DOHH2 (cell line): ENCODE measurements around the gene PPFIA2.

Experiments used
- H3F3A ChIP-seq: fragments of 200-600 bp; sonication (generic), shearing (Covaris generic); 2 replicates; pipeline ENCODE4 v1.6.0; 2016; ENCODE audit warnings: antibody characterized with exemption, mild to moderate bottlenecking; ENCODE audit not compliant: control insufficient read depth, insufficient read depth
- H3K27ac ChIP-seq: fragments of 200-600 bp; sonication (generic); 2 replicates; pipeline ENCODE4 v1.5.1; 2014; ENCODE audit warnings: low read depth, mild to moderate bottlenecking, low read length, moderate library complexity
- H3K27me3 ChIP-seq: fragments of 200-600 bp; sonication (generic); 2 replicates; pipeline ENCODE4 v1.6.1; 2014; ENCODE audit warnings: mild to moderate bottlenecking, low read length, mixed read lengths; ENCODE audit not compliant: control insufficient read depth
- H3K36me3 ChIP-seq: fragments of 200-600 bp; sonication (generic); 2 replicates; pipeline ENCODE4 v1.6.1; 2014; ENCODE audit warnings: mild to moderate bottlenecking, low read length, moderate library complexity, mixed read lengths; ENCODE audit not compliant: control insufficient read depth
- H3K4me1 ChIP-seq: fragments of 200-600 bp; sonication (generic); 2 replicates; pipeline ENCODE4 v1.6.1; 2014; ENCODE audit warnings: mild to moderate bottlenecking, low read length, mixed read lengths; ENCODE audit not compliant: control insufficient read depth
- H3K4me2 ChIP-seq: fragments of 200-600 bp; sonication (generic); 2 replicates; pipeline ENCODE4 v1.6.0; 2014; ENCODE audit warnings: mild to moderate bottlenecking, low read length, moderate library complexity
- H3K4me3 ChIP-seq: fragments of 200-600 bp; sonication (generic); 2 replicates; pipeline ENCODE4 v1.5.1; 2014; ENCODE audit warnings: mild to moderate bottlenecking, low read length, mixed read lengths
- H3K79me2 ChIP-seq: fragments of 200-600 bp; sonication (generic); 2 replicates; pipeline ENCODE4 v1.6.1; 2014; ENCODE audit warnings: mild to moderate bottlenecking, low read length, mixed read lengths; ENCODE audit not compliant: control insufficient read depth
- H3K9me2 ChIP-seq: fragments of 200-600 bp; sonication (generic); replicated peaks from 2 replicates; pipeline ENCODE4 v1.6.1; 2014; ENCODE audit warnings: mild to moderate bottlenecking, low read length, mixed read lengths; ENCODE audit not compliant: control insufficient read depth
- H3K9me3 ChIP-seq: fragments of 200-600 bp; sonication (generic); 2 replicates; pipeline ENCODE4 v1.6.1; 2014; ENCODE audit warnings: antibody characterized with exemption, low read length, mixed read lengths; ENCODE audit not compliant: control insufficient read depth, insufficient read depth
- H4K20me1 ChIP-seq: fragments of 200-600 bp; sonication (generic); 2 replicates; pipeline ENCODE4 v1.6.0; 2014; ENCODE audit warnings: low read depth, mild to moderate bottlenecking, antibody characterized with exemption, low read length, moderate library complexity; ENCODE audit not compliant: control insufficient read depth, insufficient read depth
- CTCF ChIP-seq: fragments of 200-600 bp; sonication (generic); IDR thresholded peaks from one replicate; pipeline ENCODE4 v1.5.1; 2014; ENCODE audit warnings: antibody characterized with exemption, mild to moderate bottlenecking, low read depth, low read length; ENCODE audit not compliant: poor library complexity, severe bottlenecking
- EZH2phosphoT487 ChIP-seq: fragments of 200-600 bp; sonication (generic); IDR thresholded peaks from 2 replicates; pipeline ENCODE4 v1.6.1; 2017; ENCODE audit warnings: borderline replicate concordance, mild to moderate bottlenecking, antibody characterized with exemption, low read length, moderate library complexity, mixed read lengths

Gene PPFIA2

GRCh38 chr12:81759190-81760051, at the start of gene PPFIA2:
Gene PPFIA2 (minus strand): TSS chr12:81759350.
- Histone ChIP-seq H3K27ac (no peak within 1 kb of the TSS), H3K4me2 (no peak within 1 kb of the TSS), H3K4me1 (no peaks in the 10 kb centered on the region), H3F3A (no peaks in the 10 kb centered on the region), H4K20me1 (no peaks in the 10 kb centered on the region), H3K79me2 (no peaks in the 10 kb centered on the region), H3K27me3 (no peaks in the 10 kb centered on the region), H3K9me3 (no peaks in the 10 kb centered on the region), H3K36me3 (no peaks in the 10 kb centered on the region), H3K9me2 (no peaks in the 10 kb centered on the region), H3K4me3 (no peak within 1 kb of the TSS)
- TF ChIP-seq EZH2phosphoT487: no peak
- no peak for TF ChIP-seq CTCF

GRCh38 chr12:81800298-81801148, 41.4 kb upstream of the PPFIA2 start:
- H3K27ac ChIP-seq: no peak overlapping the region
- no peaks in the 10 kb centered on the region for H3K4me1 ChIP-seq
- no peaks in the 10 kb centered on the region for H3K9me3 ChIP-seq
- TF ChIP-seq EZH2phosphoT487: no peak
- no peak for TF ChIP-seq CTCF
- H4K20me1 ChIP-seq: no peaks in the 10 kb centered on the region
- no peak overlapping the region for H3K4me2 ChIP-seq
- H3K79me2 ChIP-seq: no peaks in the 10 kb centered on the region
- H3F3A ChIP-seq: no peaks in the 10 kb centered on the region
- no peaks in the 10 kb centered on the region for H3K27me3 ChIP-seq
- H3K9me2 ChIP-seq: no peaks in the 10 kb centered on the region
- H3K4me3 ChIP-seq: no peak overlapping the region
- H3K36me3 ChIP-seq: no peaks in the 10 kb centered on the region

GRCh38 chr12:81798294-81798693, 39.1 kb upstream of the PPFIA2 start:
- H3K4me2 ChIP-seq: no peak overlapping the region

More at GRCh38 chr12:81798294-81798693, 39.1 kb upstream of the PPFIA2 start:
- no peak overlapping the region for H3K27ac ChIP-seq
- TF ChIP-seq EZH2phosphoT487 (no peak), CTCF (no peak)
- no peaks in the 10 kb centered on the region for H3K9me2 ChIP-seq
- H3K9me3 ChIP-seq: no peaks in the 10 kb centered on the region
- H3F3A ChIP-seq: no peaks in the 10 kb centered on the region
- no peaks in the 10 kb centered on the region for H3K4me1 ChIP-seq
- no peaks in the 10 kb centered on the region for H3K79me2 ChIP-seq
- no peak overlapping the region for H3K4me3 ChIP-seq
- H3K27me3 ChIP-seq: 0 out of 2 replicates have a peak, but pooled peaks cover 3% of the 10 kb centered on the region
- H3K36me3 ChIP-seq: no peaks in the 10 kb centered on the region
- H4K20me1 ChIP-seq: no peaks in the 10 kb centered on the region
